HepG2 (cell line): Measurements from ENCODE around the gene EEF1E1. TPM values are rescaled to one million over a fixed set of nuclear protein-coding genes. Genes with fewer than 3 reads are reported as not detected.

Experiments used
- ATAC-seq: fragments of 200-7000 bp; cut with Tn5 transposase; 3 replicates; pipeline ENCODE4 v1.9.1; 2020; ENCODE audit warnings: mild to moderate bottlenecking, moderate library complexity
- BruUV-seq: library from RNA; stranded (reverse); fragments of 400-500 nt; replicated peaks from 2 replicates; lab custom pipeline; 2021; lab: Mats Ljungman, UMichigan
- CTCF ChIA-PET: fragments of 300-600 bp; formaldehyde crosslinking; extraction: SDS; loops from one replicate; lab custom pipeline; 2021; ENCODE audit warnings: low total read pairs, inconsistent platforms, low intra/inter-chr PET ratio; lab: Yijun Ruan, JAX
- POLR2A ChIA-PET: fragments of 350-600 bp; sonication (Branson Sonifier 250); formaldehyde crosslinking; loops from one replicate; lab custom pipeline; 2020; ENCODE audit warnings: antibody characterized with exemption, inconsistent platforms; lab: Yijun Ruan, JAX
- DNase-seq: peaks from one replicate; pipeline ENCODE4 v3.0.0-alpha.2; 2015; ENCODE audit warnings: low spot score
- FAIRE-seq: peaks from 3 replicates; lab custom pipeline; 2011; peaks lifted over from hg19 to GRCh38; lab: Jason Lieb, UNC
- H2AFZ ChIP-seq: one replicate; pipeline ENCODE4 v1.6.1; 2011; ENCODE audit warnings: low read length, inconsistent platforms
- H3K27ac ChIP-seq: fragments of 300-600 bp; 3 replicates; pipeline ENCODE4 v1.8.0; 2011; ENCODE audit warnings: mixed run types, mild to moderate bottlenecking, mixed read lengths, low read length, inconsistent platforms; ENCODE audit not compliant: insufficient read depth; ENCODE audit errors: extremely low read length
- H3K27me3 ChIP-seq, 2 experiments: fragments of 200-600 bp in 1 of 2; 2 replicates in 1 of 2; 3 replicates in 1 of 2; pipeline versions ENCODE4 v1.6.0 to v1.8.0; 2011; ENCODE audit warnings: low read length in 2 of 2, mild to moderate bottlenecking in 2 of 2, moderate library complexity in 2 of 2, inconsistent platforms in 1 of 2; ENCODE audit not compliant: insufficient read depth in 2 of 2, control insufficient read depth in 1 of 2
- H3K36me3 ChIP-seq, 2 experiments: fragments of 200-600 bp in 1 of 2; replicated peaks in 1 of 2; 2 replicates in 1 of 2; 3 replicates in 1 of 2; pipeline versions ENCODE4 v1.5.1 to v1.8.0; 2011; ENCODE audit warnings: low read length in 2 of 2, inconsistent platforms in 1 of 2; ENCODE audit not compliant: insufficient read depth in 2 of 2, control insufficient read depth in 1 of 2
- H3K4me1 ChIP-seq: 2 replicates; pipeline ENCODE4 v1.5.1; 2012; ENCODE audit warnings: low read length, inconsistent platforms; ENCODE audit not compliant: insufficient read depth
- H3K4me2 ChIP-seq: 2 replicates; pipeline ENCODE4 v1.6.0; 2011; ENCODE audit warnings: low read depth, low read length, inconsistent platforms
- H3K4me3 ChIP-seq, 3 experiments: fragments of 200-600 bp in 1 of 3; sonication (generic), shearing (Covaris generic) in 1 of 3; replicated peaks in 1 of 3; 2 replicates each; pipeline ENCODE4 v1.5.1; 2011 to 2016; ENCODE audit warnings: low read length in 3 of 3, inconsistent platforms in 2 of 3, low read depth in 2 of 3, mild to moderate bottlenecking in 2 of 3, control low read depth in 1 of 3, mixed read lengths in 1 of 3; ENCODE audit not compliant: insufficient read depth in 1 of 3
- H3K79me2 ChIP-seq: one replicate; pipeline ENCODE4 v1.6.1; 2011; ENCODE audit warnings: low read length, inconsistent platforms; ENCODE audit not compliant: insufficient read depth
- H3K9ac ChIP-seq: 2 replicates; pipeline ENCODE4 v1.6.0; 2011; ENCODE audit warnings: mild to moderate bottlenecking, low read depth, low read length, inconsistent platforms; ENCODE audit not compliant: insufficient read depth
- H3K9me3 ChIP-seq: 2 replicates; pipeline ENCODE4 v1.5.1; 2012; ENCODE audit warnings: mild to moderate bottlenecking, low read length
- H4K20me1 ChIP-seq: 2 replicates; pipeline ENCODE4 v1.6.0; 2011; ENCODE audit warnings: inconsistent platforms, mild to moderate bottlenecking, low read length, moderate library complexity; ENCODE audit not compliant: insufficient read depth
- DPF2 ChIP-seq: sonication (generic); formaldehyde crosslinking; IDR thresholded peaks from 2 replicates; pipeline ENCODE4 v1.4.0; 2020; ENCODE audit warnings: mild to moderate bottlenecking, low read depth, missing genetic modification reagents, borderline replicate concordance
- FLYWCH1 ChIP-seq: sonication (generic); formaldehyde crosslinking; IDR thresholded peaks from 2 replicates; pipeline ENCODE4 v1.8.1; 2023; ENCODE audit warnings: mild to moderate bottlenecking, missing genetic modification reagents
- KDM4B ChIP-seq: sonication (generic); formaldehyde crosslinking; IDR thresholded peaks from 2 replicates; pipeline ENCODE4 v1.4.0; 2020; ENCODE audit warnings: missing genetic modification reagents
- POLR2G ChIP-seq: fragments of 200-400 bp; formaldehyde crosslinking; IDR thresholded peaks from 2 replicates; pipeline ENCODE4 v1.6.1; 2018; ENCODE audit warnings: mild to moderate bottlenecking, low read depth, low read length, moderate library complexity
- SRY ChIP-seq: sonication (generic); formaldehyde crosslinking; IDR thresholded peaks from 2 replicates; pipeline ENCODE4 v1.8.0; 2022; ENCODE audit warnings: mild to moderate bottlenecking, missing genetic modification reagents
- TCF12 ChIP-seq, 2 experiments: fragments of 450-650 bp in 1 of 2; sonication (generic) in 1 of 2; formaldehyde crosslinking in 1 of 2; IDR thresholded peaks; 2 replicates each; pipeline versions ENCODE4 v1.6.1 to v1.8.0; 2017 to 2022; ENCODE audit warnings: antibody characterized with exemption in 1 of 2, mild to moderate bottlenecking in 1 of 2, missing genetic modification reagents in 1 of 2, moderate library complexity in 1 of 2
- ZNF780A ChIP-seq: sonication (generic); formaldehyde crosslinking; IDR thresholded peaks from 2 replicates; pipeline ENCODE4 v1.8.0; 2022; ENCODE audit warnings: mild to moderate bottlenecking, missing genetic modification reagents, moderate library complexity
- WGBS: methylation state at CpG from one replicate; pipeline ENCODE4 v1.1.6; 2017; ENCODE audit warnings: low lambda C conversion rate; 5-methylcytosine and 5-hydroxymethylcytosine counted together
- in situ Hi-C: cut with HindIII; loops from 2 replicates; pipeline ENCODE4 v1.10.0; 2017; ENCODE audit warnings: low pct_unique_long_range_greater_than_20kb; ENCODE audit not compliant: extremely low pct_ligation_motif_present
- intact Hi-C: fragments of 100-400 bp; cut with micrococcal nuclease; formaldehyde crosslinking; loops from one replicate; pipeline ENCODE4 v1.10.0; 2022; ENCODE audit not compliant: unreplicated experiment
- polyA plus RNA-seq, 8 experiments: library from polyadenylated mRNA; depleted of rRNA in 3 of 8; stranded (reverse) in 7 of 8; unstranded in 1 of 8; fragments of >200 nt; fragmentation: Illumina TruSeq in 4 of 8; extraction: Trizol in 4 of 8; gene quantifications; 2 replicates each; pipeline versions ENCODE4 v1.2.1 to v1.2.3, GENCODE V29; 2011 to 2016; ENCODE audit warnings: low read depth in 4 of 8, missing spikeins in 1 of 8, mixed read lengths in 1 of 8; ENCODE audit not compliant: insufficient read depth in 1 of 8
- total RNA-seq, 5 experiments: library from RNA; depleted of rRNA; stranded (reverse); fragments of >200 nt; fragmentation: Illumina TruSeq; extraction: Trizol; gene quantifications; 2 replicates each; pipeline ENCODE4 v1.2.3, GENCODE V29; 2016; ENCODE audit warnings: low read depth in 1 of 5
- TF ChIP-seq, protein P1 (sequence below): sonication (generic); formaldehyde crosslinking; conservative IDR thresholded peaks from 2 replicates; pipeline ENCODE4 v1.4.0; 2020; ENCODE audit warnings: missing genetic modification reagents
- TF ChIP-seq, protein P2 (sequence below): sonication (generic); formaldehyde crosslinking; IDR thresholded peaks from 2 replicates; pipeline ENCODE4 v1.9.0; 2022; ENCODE audit warnings: low read depth, missing genetic modification reagents

EEF1E1 gene
- total and polyA plus RNA-seq, 2 of the 13 experiments (the other 11 are each of a cell fraction or from before 2014, with no cell fraction given), result 128 to 188 TPM

DNA sequence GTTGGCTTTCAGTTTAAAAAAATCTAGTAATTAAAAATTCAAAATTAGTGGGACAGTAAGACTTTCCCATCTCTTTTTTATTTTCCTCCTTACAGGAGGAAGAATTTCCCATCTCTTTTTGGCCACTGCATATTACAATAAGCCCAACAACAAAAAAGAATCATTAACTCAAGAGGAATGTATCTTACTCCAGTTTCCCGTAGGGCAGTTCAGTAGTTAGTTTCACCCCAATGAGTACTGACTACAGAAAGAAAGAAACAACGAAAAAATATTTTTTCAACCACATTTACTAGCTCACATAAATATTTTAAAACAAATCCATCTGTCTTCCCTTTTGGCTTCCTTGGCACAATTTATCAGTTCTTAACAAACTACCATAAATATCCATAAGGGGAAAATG lies 23.2 kb downstream of the EEF1E1 start (continued):
- TF ChIP-seq TCF12 (IDR thresholded peaks at IDR 0.05), result no peak
- TF ChIP-seq TCF12 (CRISPR knock-in tag; IDR thresholded peaks at IDR 0.05), result no peak
- no peak for TF ChIP-seq DPF2
- TF ChIP-seq, protein P1, sequence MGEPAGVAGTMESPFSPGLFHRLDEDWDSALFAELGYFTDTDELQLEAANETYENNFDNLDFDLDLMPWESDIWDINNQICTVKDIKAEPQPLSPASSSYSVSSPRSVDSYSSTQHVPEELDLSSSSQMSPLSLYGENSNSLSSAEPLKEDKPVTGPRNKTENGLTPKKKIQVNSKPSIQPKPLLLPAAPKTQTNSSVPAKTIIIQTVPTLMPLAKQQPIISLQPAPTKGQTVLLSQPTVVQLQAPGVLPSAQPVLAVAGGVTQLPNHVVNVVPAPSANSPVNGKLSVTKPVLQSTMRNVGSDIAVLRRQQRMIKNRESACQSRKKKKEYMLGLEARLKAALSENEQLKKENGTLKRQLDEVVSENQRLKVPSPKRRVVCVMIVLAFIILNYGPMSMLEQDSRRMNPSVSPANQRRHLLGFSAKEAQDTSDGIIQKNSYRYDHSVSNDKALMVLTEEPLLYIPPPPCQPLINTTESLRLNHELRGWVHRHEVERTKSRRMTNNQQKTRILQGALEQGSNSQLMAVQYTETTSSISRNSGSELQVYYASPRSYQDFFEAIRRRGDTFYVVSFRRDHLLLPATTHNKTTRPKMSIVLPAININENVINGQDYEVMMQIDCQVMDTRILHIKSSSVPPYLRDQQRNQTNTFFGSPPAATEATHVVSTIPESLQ (CRISPR knock-in tag), result no peak
- TF ChIP-seq SRY, result no peak
- TF ChIP-seq, protein P2, sequence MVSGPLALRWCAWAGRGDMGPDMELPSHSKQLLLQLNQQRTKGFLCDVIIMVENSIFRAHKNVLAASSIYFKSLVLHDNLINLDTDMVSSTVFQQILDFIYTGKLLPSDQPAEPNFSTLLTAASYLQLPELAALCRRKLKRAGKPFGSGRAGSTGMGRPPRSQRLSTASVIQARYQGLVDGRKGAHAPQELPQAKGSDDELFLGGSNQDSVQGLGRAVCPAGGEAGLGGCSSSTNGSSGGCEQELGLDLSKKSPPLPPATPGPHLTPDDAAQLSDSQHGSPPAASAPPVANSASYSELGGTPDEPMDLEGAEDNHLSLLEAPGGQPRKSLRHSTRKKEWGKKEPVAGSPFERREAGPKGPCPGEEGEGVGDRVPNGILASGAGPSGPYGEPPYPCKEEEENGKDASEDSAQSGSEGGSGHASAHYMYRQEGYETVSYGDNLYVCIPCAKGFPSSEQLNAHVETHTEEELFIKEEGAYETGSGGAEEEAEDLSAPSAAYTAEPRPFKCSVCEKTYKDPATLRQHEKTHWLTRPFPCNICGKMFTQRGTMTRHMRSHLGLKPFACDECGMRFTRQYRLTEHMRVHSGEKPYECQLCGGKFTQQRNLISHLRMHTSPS (CRISPR knock-in tag), result no peak
- TF ChIP-seq KDM4B (CRISPR knock-in tag), result no peak
- no peak for TF ChIP-seq FLYWCH1 (CRISPR knock-in tag)

DNA sequence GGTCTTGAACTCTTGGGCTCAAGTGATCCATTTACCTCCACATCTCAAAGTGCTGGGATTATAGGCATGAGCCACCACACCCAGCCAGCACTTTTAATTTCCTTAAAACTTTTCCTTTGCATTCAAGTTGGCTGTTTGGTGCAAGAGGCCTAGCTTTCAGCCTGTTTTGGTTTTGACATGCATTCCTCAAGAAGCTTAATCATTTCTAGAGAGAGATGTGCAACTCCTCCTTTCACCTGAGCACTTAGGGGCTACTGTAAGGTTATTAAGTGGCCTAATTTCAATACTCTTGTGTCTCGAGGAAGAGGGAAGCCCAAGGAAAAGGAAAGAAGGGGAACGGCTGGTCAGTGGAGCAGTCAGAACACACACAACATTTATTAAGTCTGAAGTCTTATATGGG lies 24.4 kb downstream of the EEF1E1 start:
- no peaks in the 10 kb centered on the region for H4K20me1 ChIP-seq
- H3K27ac ChIP-seq, result no peak overlapping the region
- in situ Hi-C loops (no loop called here), intact Hi-C loops (no loop called here)
- ChIA-PET CTCF (no interaction called here), POLR2A (interaction anchor here (2.1 kb wide), 1 partner anchor 14 kb away, joined by 7 read pairs; the partner anchor contains the start of gene BLOC1S5)
- peaks cover 2 to 11% of the 10 kb centered on the region in 2 experiments; a peak in 3 of 5 replicates for H3K36me3 ChIP-seq
- H3K9ac ChIP-seq, result no peak overlapping the region
- no peaks in the 10 kb centered on the region for H3K9me3 ChIP-seq
- 0 out of 2 replicates have a peak, but pooled peaks have one; percentile 7 for TF ChIP-seq POLR2G
- no peak for TF ChIP-seq ZNF780A
- H3K4me3 ChIP-seq, result no peak overlapping the region
- H3K79me2 ChIP-seq, result peaks cover 20% of the 10 kb centered on the region
- H3K4me2 ChIP-seq, result no peak overlapping the region
- peaks cover 52% of the 10 kb centered on the region for H3K4me1 ChIP-seq
- 95% methylated on average over 2 of the region's 2 CpGs for WGBS
- no peaks in the 10 kb centered on the region for H3K27me3 ChIP-seq
- no TSS peak for BruUV-seq
- FAIRE-seq (no peak), DNase-seq (no peak), ATAC-seq (no peak)
- H2AFZ ChIP-seq, result no peak overlapping the region
